GM23338 (cell line): ENCODE data around the gene B4GALT6. TPM values are rescaled to one million over a fixed set of nuclear protein-coding genes. Genes with fewer than 3 reads are reported as not detected.

Source experiments
- ATAC-seq: fragments of 200-7000 bp; cut with Tn5 transposase; 3 replicates; pipeline ENCODE4 v1.9.1; 2020
- DNase-seq: peaks from one replicate; pipeline ENCODE4 v3.0.0-alpha.2; 2015; ENCODE audit warnings: low spot score
- H2AFZ ChIP-seq: fragments of 200-600 bp; sonication (generic); 2 replicates; pipeline ENCODE4 v1.8.0; 2016; ENCODE audit warnings: antibody characterized with exemption, mild to moderate bottlenecking, moderate library complexity
- H3F3A ChIP-seq: fragments of 200-600 bp; sonication (generic); replicated peaks from 2 replicates; pipeline ENCODE4 v1.8.0; 2017; ENCODE audit warnings: antibody characterized with exemption, mixed run types, low read depth
- H3K27ac ChIP-seq: fragments of 200-600 bp; sonication (generic); 2 replicates; pipeline ENCODE4 v1.6.1; 2016; ENCODE audit warnings: low read depth
- H3K27me3 ChIP-seq: fragments of 200-600 bp; sonication (generic); 2 replicates; pipeline ENCODE4 v1.8.0; 2016; ENCODE audit warnings: mild to moderate bottlenecking, mixed run types, moderate library complexity; ENCODE audit not compliant: insufficient read depth
- H3K36me3 ChIP-seq: fragments of 200-600 bp; sonication (generic); 2 replicates; pipeline ENCODE4 v1.8.0; 2016; ENCODE audit warnings: mild to moderate bottlenecking; ENCODE audit not compliant: insufficient read depth
- H3K4me1 ChIP-seq: fragments of 200-600 bp; sonication (generic); 2 replicates; pipeline ENCODE4 v1.8.0; 2016; ENCODE audit warnings: mild to moderate bottlenecking, moderate library complexity; ENCODE audit not compliant: insufficient read depth
- H3K4me2 ChIP-seq: fragments of 200-600 bp; sonication (generic); 2 replicates; pipeline ENCODE4 v1.7.1; 2017; ENCODE audit warnings: mixed run types
- H3K4me3 ChIP-seq: fragments of 200-600 bp; sonication (generic); 2 replicates; pipeline ENCODE4 v1.6.1; 2016; ENCODE audit warnings: mixed run types
- H3K79me2 ChIP-seq: fragments of 200-600 bp; sonication (generic); replicated peaks from 2 replicates; pipeline ENCODE4 v1.8.0; 2017; ENCODE audit warnings: mild to moderate bottlenecking; ENCODE audit not compliant: insufficient read depth
- H3K9me2 ChIP-seq: fragments of 200-600 bp; sonication (generic); 2 replicates; pipeline ENCODE4 v1.8.0; 2017; ENCODE audit not compliant: insufficient read depth
- H4K20me1 ChIP-seq: fragments of 200-600 bp; sonication (generic); replicated peaks from 2 replicates; pipeline ENCODE4 v1.8.0; 2017; ENCODE audit warnings: mild to moderate bottlenecking; ENCODE audit not compliant: insufficient read depth
- H3K27ac Mint-ChIP-seq: 2 replicates; pipeline ENCODE4 v1.8.0; 2020; ENCODE audit warnings: inconsistent platforms, mild to moderate bottlenecking, moderate library complexity, mixed read lengths
- H3K27me3 Mint-ChIP-seq: 3 replicates; pipeline ENCODE4 v1.8.0; 2022; ENCODE audit warnings: low read depth, mild to moderate bottlenecking, moderate library complexity, mixed read lengths, inconsistent platforms; ENCODE audit not compliant: insufficient read depth, poor library complexity
- H3K36me3 Mint-ChIP-seq: 3 replicates; pipeline ENCODE4 v1.8.0; 2021; ENCODE audit warnings: low read depth, mild to moderate bottlenecking, inconsistent platforms, moderate library complexity, mixed read lengths
- H3K4me1 Mint-ChIP-seq: 3 replicates; pipeline ENCODE4 v1.8.0; 2020; ENCODE audit warnings: mild to moderate bottlenecking, inconsistent platforms, mixed read lengths
- H3K4me3 Mint-ChIP-seq: 3 replicates; pipeline ENCODE4 v1.8.0; 2021; ENCODE audit warnings: moderate library complexity, mild to moderate bottlenecking, inconsistent platforms, mixed read lengths
- H3K9me3 Mint-ChIP-seq: 3 replicates; pipeline ENCODE4 v1.8.0; 2020; ENCODE audit warnings: moderate library complexity, mild to moderate bottlenecking, inconsistent platforms, mixed read lengths
- CREB1 ChIP-seq: fragments of 250-450 bp; sonication (Bioruptor Pico); IDR thresholded peaks from 2 replicates; pipeline ENCODE4 v1.5.0; 2020; ENCODE audit warnings: low read depth, mild to moderate bottlenecking, moderate library complexity
- CTCF ChIP-seq, 2 experiments: fragments of 200-600 bp in 1 of 2; sonication (generic) in 1 of 2; conservative IDR thresholded peaks; 2 replicates each; pipeline versions ENCODE4 v1.5.1 to v1.6.1; 2016 to 2017; ENCODE audit warnings: antibody characterized with exemption in 2 of 2, low read depth in 2 of 2, mild to moderate bottlenecking in 2 of 2, moderate library complexity in 1 of 2
- EZH2 ChIP-seq: fragments of 200-600 bp; sonication (generic); IDR thresholded peaks from one replicate; pipeline ENCODE4 v1.8.0; 2017; ENCODE audit warnings: antibody characterized with exemption, mild to moderate bottlenecking, low read depth; ENCODE audit not compliant: unreplicated experiment
- EZH2phosphoT487 ChIP-seq: fragments of 200-600 bp; sonication (generic); IDR thresholded peaks from one replicate; pipeline ENCODE4 v1.8.1; 2018; ENCODE audit warnings: antibody characterized with exemption; ENCODE audit not compliant: unreplicated experiment
- JUNB ChIP-seq: IDR thresholded peaks from one replicate; pipeline ENCODE4 v1.6.1; 2016; ENCODE audit warnings: antibody characterized with exemption; ENCODE audit not compliant: unreplicated experiment
- NANOG ChIP-seq: IDR thresholded peaks from 2 replicates; pipeline ENCODE4 v1.6.1; 2016; ENCODE audit warnings: antibody characterized with exemption, borderline replicate concordance
- POLR2AphosphoS5 ChIP-seq: IDR thresholded peaks from 2 replicates; pipeline ENCODE4 v1.6.1; 2016; ENCODE audit warnings: antibody characterized with exemption, low read depth
- STAT1 ChIP-seq: IDR thresholded peaks from one replicate; pipeline ENCODE4 v1.6.1; 2016; ENCODE audit warnings: antibody characterized with exemption; ENCODE audit not compliant: unreplicated experiment
- ZNF114 ChIP-seq: fragments of 250-450 bp; sonication (Bioruptor Pico); IDR thresholded peaks from 2 replicates; pipeline ENCODE4 v1.5.0; 2020; ENCODE audit warnings: mild to moderate bottlenecking, moderate library complexity
- ZNF331 ChIP-seq: fragments of 250-450 bp; sonication (Bioruptor Pico); IDR thresholded peaks from 2 replicates; pipeline ENCODE4 v1.5.0; 2020; ENCODE audit warnings: low read depth, mild to moderate bottlenecking, moderate library complexity
- ZNF462 ChIP-seq: fragments of 250-450 bp; sonication (Bioruptor Pico); IDR thresholded peaks from 2 replicates; pipeline ENCODE4 v1.5.0; 2020; ENCODE audit warnings: mild to moderate bottlenecking, moderate library complexity
- polyA plus RNA-seq: library from polyadenylated mRNA; unstranded; fragments of >200 nt; fragmentation: Nextera tagmentation; extraction: Ambion mirVana; gene quantifications from 2 replicates; pipeline ENCODE4 v1.2.1, GENCODE V29; 2016
- total RNA-seq: library from RNA; depleted of rRNA; stranded (reverse); fragments of >200 nt; shearing (Covaris generic); gene quantifications from 2 replicates; pipeline ENCODE4 v1.2.3, GENCODE V29; 2014
- TF ChIP-seq, protein P1 (sequence below): IDR thresholded peaks from 2 replicates; pipeline ENCODE4 v1.6.1; 2016; ENCODE audit warnings: antibody characterized with exemption
- TF ChIP-seq, protein P2 (sequence below): IDR thresholded peaks from one replicate; pipeline ENCODE4 v1.6.1; 2018; ENCODE audit warnings: antibody characterized with exemption; ENCODE audit not compliant: unreplicated experiment

The B4GALT6 gene
- total and polyA plus RNA-seq, 2 experiments from 2014 or later: 14.8 to 33.8 TPM

GRCh38 chr18:31683106-31683505, 1.3 kb downstream of the B4GALT6 start:
- Histone ChIP-seq H3K79me2 (peaks cover 61% of the 10 kb centered on the region), H3K4me1 (peaks cover 67% of the 10 kb centered on the region), H3K4me2 (peak overlapping the region; percentile 96), H3K27ac (no peak overlapping the region), H3K9me2 (no peaks in the 10 kb centered on the region; the same call in 1 of the 2 replicates), H3K36me3 (no peaks in the 10 kb centered on the region), H3K27me3 (no peaks in the 10 kb centered on the region), H3F3A (no peaks in the 10 kb centered on the region; the same call in 1 of the 2 replicates), H3K4me3 (peak overlapping the region; percentile 87), H4K20me1 (peaks cover 8% of the 10 kb centered on the region; the same call in 1 of the 2 replicates), H2AFZ (no peak overlapping the region)
- no peak overlapping the region for H3K27ac Mint-ChIP-seq
- H3K9me3 Mint-ChIP-seq: no peaks in the 10 kb centered on the region; the same call in 1 of the 3 replicates
- ATAC-seq: no peak
- peak overlapping the region; percentile 94 for H3K4me3 Mint-ChIP-seq
- DNase-seq: no peak
- peaks cover 63% of the 10 kb centered on the region for H3K4me1 Mint-ChIP-seq
- no peaks in the 10 kb centered on the region; the same call in 2 of the 3 replicates for H3K36me3 Mint-ChIP-seq
- no peak for TF ChIP-seq EZH2
- TF ChIP-seq NANOG: no peak
- no peak for TF ChIP-seq EZH2phosphoT487
- TF ChIP-seq, protein P1, sequence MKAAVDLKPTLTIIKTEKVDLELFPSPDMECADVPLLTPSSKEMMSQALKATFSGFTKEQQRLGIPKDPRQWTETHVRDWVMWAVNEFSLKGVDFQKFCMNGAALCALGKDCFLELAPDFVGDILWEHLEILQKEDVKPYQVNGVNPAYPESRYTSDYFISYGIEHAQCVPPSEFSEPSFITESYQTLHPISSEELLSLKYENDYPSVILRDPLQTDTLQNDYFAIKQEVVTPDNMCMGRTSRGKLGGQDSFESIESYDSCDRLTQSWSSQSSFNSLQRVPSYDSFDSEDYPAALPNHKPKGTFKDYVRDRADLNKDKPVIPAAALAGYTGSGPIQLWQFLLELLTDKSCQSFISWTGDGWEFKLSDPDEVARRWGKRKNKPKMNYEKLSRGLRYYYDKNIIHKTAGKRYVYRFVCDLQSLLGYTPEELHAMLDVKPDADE: no peak
- TF ChIP-seq JUNB: no peak
- TF ChIP-seq ZNF331 (CRISPR knock-in tag): no peak
- TF ChIP-seq ZNF114 (CRISPR knock-in tag): no peak
- no peak for TF ChIP-seq ZNF462 (CRISPR knock-in tag)
- no peak for TF ChIP-seq POLR2AphosphoS5
- TF ChIP-seq CREB1 (CRISPR knock-in tag): no peak
- TF ChIP-seq, protein P2, sequence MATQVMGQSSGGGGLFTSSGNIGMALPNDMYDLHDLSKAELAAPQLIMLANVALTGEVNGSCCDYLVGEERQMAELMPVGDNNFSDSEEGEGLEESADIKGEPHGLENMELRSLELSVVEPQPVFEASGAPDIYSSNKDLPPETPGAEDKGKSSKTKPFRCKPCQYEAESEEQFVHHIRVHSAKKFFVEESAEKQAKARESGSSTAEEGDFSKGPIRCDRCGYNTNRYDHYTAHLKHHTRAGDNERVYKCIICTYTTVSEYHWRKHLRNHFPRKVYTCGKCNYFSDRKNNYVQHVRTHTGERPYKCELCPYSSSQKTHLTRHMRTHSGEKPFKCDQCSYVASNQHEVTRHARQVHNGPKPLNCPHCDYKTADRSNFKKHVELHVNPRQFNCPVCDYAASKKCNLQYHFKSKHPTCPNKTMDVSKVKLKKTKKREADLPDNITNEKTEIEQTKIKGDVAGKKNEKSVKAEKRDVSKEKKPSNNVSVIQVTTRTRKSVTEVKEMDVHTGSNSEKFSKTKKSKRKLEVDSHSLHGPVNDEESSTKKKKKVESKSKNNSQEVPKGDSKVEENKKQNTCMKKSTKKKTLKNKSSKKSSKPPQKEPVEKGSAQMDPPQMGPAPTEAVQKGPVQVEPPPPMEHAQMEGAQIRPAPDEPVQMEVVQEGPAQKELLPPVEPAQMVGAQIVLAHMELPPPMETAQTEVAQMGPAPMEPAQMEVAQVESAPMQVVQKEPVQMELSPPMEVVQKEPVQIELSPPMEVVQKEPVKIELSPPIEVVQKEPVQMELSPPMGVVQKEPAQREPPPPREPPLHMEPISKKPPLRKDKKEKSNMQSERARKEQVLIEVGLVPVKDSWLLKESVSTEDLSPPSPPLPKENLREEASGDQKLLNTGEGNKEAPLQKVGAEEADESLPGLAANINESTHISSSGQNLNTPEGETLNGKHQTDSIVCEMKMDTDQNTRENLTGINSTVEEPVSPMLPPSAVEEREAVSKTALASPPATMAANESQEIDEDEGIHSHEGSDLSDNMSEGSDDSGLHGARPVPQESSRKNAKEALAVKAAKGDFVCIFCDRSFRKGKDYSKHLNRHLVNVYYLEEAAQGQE: no peak
- no peak for TF ChIP-seq STAT1
- no peak for TF ChIP-seq CTCF (conservative IDR thresholded peaks at IDR 0.05; ENCODE audit: low read depth in 2 of 2)
- H3K27me3 Mint-ChIP-seq: peaks cover 9% of the 10 kb centered on the region
